Pancreas (tissue), 10 donors: ENCODE results near the gene TWSG1. TPM values are rescaled to one million over a fixed set of nuclear protein-coding genes. Genes with fewer than 3 reads are reported as not detected.

ENCODE experiments used
- ATAC-seq, 4 donors: fragments of 200-7000 bp; cut with Tn5 transposase; one replicate each; pipeline versions ENCODE4 v1.8.0 to v1.9.1; 2020; ENCODE audit warnings: mild to moderate bottlenecking in 4 of 4, moderate library complexity in 4 of 4
- DNase-seq, 6 donors: peaks; one replicate each; pipeline ENCODE4 v3.0.0-alpha.2; 2020
- FAIRE-seq: peaks from 2 replicates; lab custom pipeline; 2012; peaks lifted over from hg19 to GRCh38; lab: Jason Lieb, UNC
- H3K27ac ChIP-seq, 4 donors: fragments of 200-600 bp; sonication (generic); 1 replicate in 3 of 4; 2 replicates in 1 of 4; pipeline versions ENCODE4 v1.5.0 to v1.8.0; 2020
- H3K27me3 ChIP-seq, 4 donors: fragments of 200-600 bp; one replicate each; pipeline ENCODE4 v1.8.0; 2021
- H3K36me3 ChIP-seq, 3 donors: fragments of 200-600 bp; sonication (generic) in 1 of 3; one replicate each; pipeline versions ENCODE4 v1.5.0 to v1.8.0; 2020 to 2021
- H3K4me1 ChIP-seq, 3 donors: fragments of 200-600 bp; one replicate each; pipeline ENCODE4 v1.8.0; 2021
- H3K4me3 ChIP-seq, 4 donors: fragments of 200-600 bp; sonication (generic) in 2 of 4; one replicate each; pipeline versions ENCODE4 v1.5.0 to v1.8.0; 2020 to 2021
- H3K9me3 ChIP-seq, 4 donors: fragments of 200-600 bp; one replicate each; pipeline ENCODE4 v1.8.0; 2021
- CTCF ChIP-seq, 4 donors: fragments of 200-600 bp; sonication (generic) in 3 of 4; IDR thresholded peaks; one replicate each; pipeline versions ENCODE4 v1.5.0 to v1.8.0; 2021; ENCODE audit warnings: antibody characterized with exemption in 4 of 4
- WGBS, 2 donors: extraction: QIAGEN DNeasy Blood & Tissue Kit; methylation state at CpG; one replicate each; pipeline ENCODE4 v1.1.7; 2013; 5-methylcytosine and 5-hydroxymethylcytosine counted together
- intact Hi-C, 3 donors: fragments of 100-400 bp; cut with DNase I; formaldehyde crosslinking; loops; one replicate each; pipeline versions ENCODE4 v1.11.1 to v1.14.2; 2022
- polyA plus RNA-seq, 2 donors: library from polyadenylated mRNA; stranded (reverse); fragments of 200-250 nt; gene quantifications; one replicate each; pipeline ENCODE4 v1.2.3, GENCODE V29; 2013
- total RNA-seq, 6 donors: library from RNA; stranded (reverse); fragmentation: NEBNext Ultra II Directional in 4 of 6; extraction: Animal tissue kit (Norgen Biotek cat#: 25700) in 4 of 6; gene quantifications; one replicate each; pipeline versions ENCODE4 v1.2.1 to v1.2.4, GENCODE V29; 2021 to 2023
- donor health status: healthy with polysubstance abuse.
- donor health status: DM: no; HTN: no; CAD: no; lungs with moderate emphysema.
- donor health status: DM: no; HTN: no; CAD: no.
- donor health status: control.
- donor health status: control.
- donor health status: Bipolar disorder and iron deficiency.
- donor health status: DM: yes; HTN: yes; CAD: no.
- donor health status: DM: no; HTN: no; CAD: no.
- donor health status: DM: no; HTN: no; CAD: no.
- donor health status: DM: yes; HTN: yes; CAD: no.

TWSG1 gene
- total and polyA plus RNA-seq, 8 donors = 2.5 to 13.7 (median 6.1) TPM

GRCh38 chr18:9343577-9343976 is 9.0 kb downstream of the TWSG1 start:
- intact Hi-C loops = no loop called here
- no peak for DNase-seq
- H3K9me3 ChIP-seq = no peaks in the 10 kb centered on the region
- FAIRE-seq = no peak
- peaks cover 0 to 2% (median 0%) of the 10 kb centered on the region in 3 donors for H3K4me1 ChIP-seq
- ATAC-seq = no peak
- H3K27me3 ChIP-seq = no peaks in the 10 kb centered on the region
- TF ChIP-seq CTCF (IDR thresholded peaks at IDR 0.05) = no peak
- no peaks in the 10 kb centered on the region for H3K36me3 ChIP-seq
- no peak overlapping the region for H3K27ac ChIP-seq
- H3K4me3 ChIP-seq = no peak overlapping the region

GRCh38 chr18:9346775-9347174 is 12.2 kb downstream of the TWSG1 start:
- FAIRE-seq = no peak
- no peak overlapping the region for H3K27ac ChIP-seq
- H3K4me3 ChIP-seq = no peak overlapping the region
- DNase-seq = no peak
- H3K9me3 ChIP-seq = no peaks in the 10 kb centered on the region
- intact Hi-C loops = no loop called here
- H3K27me3 ChIP-seq = no peaks in the 10 kb centered on the region
- no peaks in the 10 kb centered on the region for H3K36me3 ChIP-seq
- WGBS, 2 donors = 96% methylated on average over 2 of the region's 2 CpGs
- ATAC-seq = no peak
- TF ChIP-seq CTCF (IDR thresholded peaks at IDR 0.05) = no peak
- peaks cover 0 to 7% (median 0%) of the 10 kb centered on the region in 3 donors for H3K4me1 ChIP-seq

- TF ChIP-seq CTCF (IDR thresholded peaks at IDR 0.05) = no peak
- no peak for DNase-seq
- H3K4me1 ChIP-seq = peaks cover 0 to 7% (median 0%) of the 10 kb centered on the region in 3 donors
- no peak for ATAC-seq
- no peaks in the 10 kb centered on the region for H3K27me3 ChIP-seq
- H3K9me3 ChIP-seq = no peaks in the 10 kb centered on the region
- intact Hi-C loops = no loop called here
- no peak overlapping the region for H3K4me3 ChIP-seq
- FAIRE-seq = no peak
- H3K36me3 ChIP-seq = no peaks in the 10 kb centered on the region
- H3K27ac ChIP-seq = no peak overlapping the region
- WGBS, 2 donors = 57 to 58% methylated on average over 3 of the region's 3 CpGs
These were observed 13.6 kb downstream of the TWSG1 start for GRCh38 chr18:9348079-9348671.

GRCh38 chr18:9348766-9349165 is 14.2 kb downstream of the TWSG1 start:
- Histone ChIP-seq H3K36me3 (no peaks in the 10 kb centered on the region), H3K4me1 (peaks cover 0 to 7% (median 0%) of the 10 kb centered on the region in 3 donors), H3K9me3 (no peaks in the 10 kb centered on the region), H3K4me3 (no peak overlapping the region), H3K27me3 (no peaks in the 10 kb centered on the region), H3K27ac (no peak overlapping the region)
- DNase-seq = no peak
- FAIRE-seq = no peak
- no peak for ATAC-seq
- intact Hi-C loops = no loop called here
- no peak for TF ChIP-seq CTCF (IDR thresholded peaks at IDR 0.05)

GRCh38 chr18:9353596-9353995 is 19.0 kb downstream of the TWSG1 start:
- ATAC-seq = peak in 1 of 4 donors; percentile 48
- Histone ChIP-seq H3K4me1 (peaks cover 0 to 5% (median 0%) of the 10 kb centered on the region in 3 donors), H3K4me3 (no peak overlapping the region), H3K9me3 (no peaks in the 10 kb centered on the region), H3K27me3 (no peaks in the 10 kb centered on the region), H3K36me3 (no peaks in the 10 kb centered on the region), H3K27ac (no peak overlapping the region)
- intact Hi-C loops = no loop called here
- no peak for FAIRE-seq
- DNase-seq = no peak
- no peak for TF ChIP-seq CTCF (IDR thresholded peaks at IDR 0.05)
- 91 to 96% methylated on average over 2 of the region's 2 CpGs for WGBS, 2 donors
